GM12801 (cell line): Measurements from ENCODE around the gene GCK.

Source experiments
- CTCF ChIP-seq: IDR thresholded peaks from one replicate; pipeline ENCODE4 v1.5.1; 2011; ENCODE audit warnings: control low read depth; ENCODE audit not compliant: insufficient read length; ENCODE audit errors: extremely low read depth

Gene GCK

DNA sequence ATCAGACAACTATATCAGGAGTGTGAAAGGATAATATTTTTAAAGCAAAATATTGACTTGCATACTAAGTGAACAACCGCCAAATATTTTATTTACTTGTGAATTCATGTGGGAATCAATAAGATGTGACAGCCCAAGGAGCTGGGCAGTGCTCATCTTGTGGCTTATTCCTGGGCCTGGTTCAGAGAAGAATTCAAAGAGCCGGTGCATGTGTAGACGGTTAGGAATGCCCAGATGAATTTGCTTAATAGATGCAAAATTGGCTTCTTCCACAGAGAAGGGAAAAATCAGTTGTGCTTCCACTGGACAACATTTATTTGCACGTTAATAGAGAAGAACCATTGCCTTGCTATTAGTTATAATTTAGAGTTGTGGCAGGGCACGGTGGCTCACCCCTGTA is 52.5 kb downstream of the GCK start:
- TF ChIP-seq CTCF: no peak

DNA sequence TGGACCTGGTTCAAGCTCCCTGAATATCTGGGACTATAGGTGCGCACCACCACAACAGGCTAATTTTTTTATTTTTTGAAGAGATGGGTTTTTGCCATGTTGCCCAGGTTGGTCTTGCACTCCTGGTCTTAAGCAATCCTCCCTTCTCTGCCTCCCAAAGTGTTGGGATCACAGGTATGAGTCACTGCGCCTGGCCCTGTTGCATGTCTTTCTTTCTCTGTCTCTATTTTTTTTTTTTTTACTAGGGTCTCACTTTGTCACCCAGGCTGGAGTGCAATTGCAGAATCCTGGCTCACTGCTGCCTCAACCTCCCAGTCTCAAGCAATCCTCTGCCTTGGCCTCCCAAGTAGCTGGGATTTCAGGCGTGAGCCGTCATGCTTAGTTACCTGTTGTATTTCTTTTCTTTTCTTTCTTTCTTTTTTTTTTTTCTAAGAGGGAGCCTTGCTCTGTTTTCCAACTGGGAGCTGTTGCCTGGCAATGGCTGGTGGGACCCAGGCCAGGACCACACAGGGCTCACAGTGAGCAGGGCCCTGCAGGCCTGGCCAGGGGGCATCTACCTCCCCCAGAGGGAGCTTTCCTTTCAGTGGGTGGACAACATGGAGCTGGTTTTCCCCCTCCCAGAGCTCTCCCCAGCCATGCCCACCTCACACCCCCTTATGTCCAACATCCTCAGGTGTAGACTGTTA is 54.2 kb downstream of the GCK start:
- TF ChIP-seq CTCF: no peak

GRCh38 chr7:44133295-44133694 is 55.9 kb downstream of the GCK start:
- TF ChIP-seq CTCF: no peak

- no peak for TF ChIP-seq CTCF
Measured at GRCh38 chr7:44132039-44132438, 57.2 kb downstream of the GCK start.

DNA sequence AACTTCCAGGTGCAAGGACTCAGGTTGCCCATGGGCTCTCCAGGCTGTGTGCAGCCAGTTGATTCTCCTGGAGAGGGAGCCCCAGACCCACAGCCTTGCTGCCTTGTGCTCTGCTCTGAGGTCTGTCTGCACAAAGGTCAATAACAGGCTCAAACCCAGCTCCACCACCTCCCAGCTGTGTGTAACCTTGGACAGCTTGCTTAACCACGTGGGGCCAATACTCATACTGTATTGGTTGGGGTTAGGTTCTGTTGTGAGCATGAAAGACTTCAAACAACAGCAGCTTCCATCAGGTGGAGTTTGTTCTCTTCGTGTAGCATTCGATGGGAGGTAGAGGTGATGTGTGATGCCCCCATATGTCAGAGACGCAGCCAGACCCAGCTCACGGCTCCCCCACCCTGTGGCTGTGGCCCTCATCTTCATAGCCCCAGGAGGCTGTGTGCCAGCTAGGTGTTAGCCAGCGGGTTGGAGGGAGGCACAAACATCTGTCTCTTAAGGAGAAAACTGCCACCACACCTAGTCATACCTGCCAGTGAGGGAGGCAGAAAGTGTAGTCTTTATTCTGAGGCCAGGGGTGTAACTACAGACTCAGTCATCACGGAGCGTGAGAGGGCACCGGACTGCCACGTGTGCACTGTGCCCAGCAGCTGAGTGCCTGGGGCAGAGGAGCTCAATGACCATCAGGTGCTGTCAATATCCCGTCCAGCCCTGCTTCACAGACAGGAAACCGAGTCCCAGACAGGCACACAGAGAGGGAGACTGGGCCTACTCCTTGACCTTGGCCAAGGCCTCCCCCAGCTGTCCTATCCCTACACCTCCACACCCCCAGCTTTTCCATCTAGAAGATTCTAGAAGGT is 57.8 kb downstream of the GCK start:
- no peak for TF ChIP-seq CTCF

DNA sequence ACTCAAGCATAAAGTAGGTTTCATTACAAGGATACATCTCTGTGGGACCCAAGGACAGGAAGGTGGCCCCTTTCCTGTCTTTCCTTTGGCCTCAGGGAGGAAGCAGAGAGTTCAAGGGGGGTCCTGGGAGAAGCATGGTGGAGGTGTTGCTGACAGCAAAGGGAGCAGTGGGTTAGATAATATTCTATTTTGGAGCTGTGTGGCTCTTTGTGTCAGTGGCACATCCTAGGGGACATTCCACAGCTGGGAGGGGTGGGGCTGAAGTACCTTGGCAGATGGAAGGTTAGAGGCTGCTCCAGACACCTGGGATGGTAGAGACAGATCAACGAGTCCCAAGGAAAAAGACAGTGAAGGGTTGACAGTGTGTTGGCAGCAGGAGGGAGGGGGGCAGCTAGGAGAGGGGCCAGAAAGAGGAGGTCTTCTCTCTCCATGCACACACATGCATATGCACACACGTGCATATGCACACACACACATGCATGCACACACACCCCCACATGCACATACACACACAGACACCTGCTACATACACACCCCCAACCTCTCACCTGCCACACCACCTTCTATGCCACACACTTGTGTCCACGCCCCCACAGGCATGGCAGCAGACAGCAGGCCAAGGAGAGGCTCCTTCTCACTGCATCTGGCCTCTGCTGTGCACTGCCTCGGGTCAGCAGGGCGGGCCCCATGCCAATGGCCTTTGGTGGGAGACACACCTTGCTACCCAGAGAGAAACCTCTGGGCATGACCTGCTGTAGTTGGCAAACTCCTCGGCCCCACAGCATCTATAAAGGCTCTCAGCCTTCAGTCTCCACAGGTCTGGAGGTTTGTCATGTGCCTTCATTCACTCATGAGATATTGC is 60.3 kb downstream of the GCK start:
- TF ChIP-seq CTCF: no peak

- no peak for TF ChIP-seq CTCF
Measured at GRCh38 chr7:44127161-44127560, 62.1 kb downstream of the GCK start.
